Thyroid gland (tissue), 4 donors: Measurements from ENCODE around the gene STAMBPL1. TPM values are rescaled to one million over a fixed set of nuclear protein-coding genes. Genes with fewer than 3 reads are reported as not detected.

Source experiments
- DNase-seq, 2 donors: peaks; one replicate each; pipeline ENCODE4 v3.0.0-alpha.2; 2019
- H3K27ac ChIP-seq, 3 donors: fragments of 200-600 bp; sonication (generic); 1 replicate in 2 of 3; 2 replicates in 1 of 3; pipeline ENCODE4 v1.5.1; 2016 to 2019; ENCODE audit warnings: mild to moderate bottlenecking in 1 of 3, moderate library complexity in 1 of 3
- H3K27me3 ChIP-seq: fragments of 200-600 bp; sonication (generic); one replicate; pipeline ENCODE4 v1.5.1; 2019
- H3K36me3 ChIP-seq, 2 donors: fragments of 200-600 bp; sonication (generic); one replicate each; pipeline ENCODE4 v1.5.1; 2016 to 2019
- H3K4me1 ChIP-seq, 2 donors: fragments of 200-600 bp; sonication (generic); one replicate each; pipeline ENCODE4 v1.5.1; 2017 to 2019
- H3K4me3 ChIP-seq, 3 donors: fragments of 200-600 bp; sonication (generic); replicated peaks in 1 of 3; 1 replicate in 2 of 3; 2 replicates in 1 of 3; pipeline ENCODE4 v1.5.1; 2016; ENCODE audit warnings: mild to moderate bottlenecking in 1 of 3
- H3K9me3 ChIP-seq: fragments of 200-600 bp; sonication (generic); one replicate; pipeline ENCODE4 v1.5.1; 2017
- CTCF ChIP-seq, 6 experiments: fragments of 200-600 bp in 3 of 6; fragments of 450-650 bp in 3 of 6; sonication (generic) in 3 of 6; IDR thresholded peaks; one replicate each; pipeline ENCODE4 v1.5.1; 2016 to 2019; ENCODE audit warnings: antibody characterized with exemption in 6 of 6, mild to moderate bottlenecking in 2 of 6, inconsistent platforms in 1 of 6, moderate library complexity in 1 of 6
- POLR2A ChIP-seq, 2 donors: fragments of 450-650 bp; IDR thresholded peaks; one replicate each; pipeline ENCODE4 v1.6.1; 2017; ENCODE audit warnings: antibody characterized with exemption in 2 of 2, mild to moderate bottlenecking in 2 of 2, moderate library complexity in 1 of 2
- WGBS, 2 donors: methylation state at CpG; one replicate each; pipeline ENCODE4 v1.1.5; 2017; 5-methylcytosine and 5-hydroxymethylcytosine counted together
- intact Hi-C: fragments of 100-400 bp; cut with DNase I; formaldehyde crosslinking; loops from one replicate; pipeline ENCODE4 v1.15.1; 2023
- total RNA-seq, 4 donors: library from RNA; depleted of rRNA; stranded (reverse); fragments of >200 nt; gene quantifications; one replicate each; pipeline ENCODE4 v1.2.3, GENCODE V29; 2016

STAMBPL1 gene
- total RNA-seq: 1 to 10 TPM in 3 of 4 donors, under 1 TPM in 1; 0.63 to 6.2 (median 5.7) TPM

- DNase-seq: peak in 1 of 2 donors; percentile 44
- TF ChIP-seq CTCF (IDR thresholded peaks at IDR 0.05): no peak
- no peak for TF ChIP-seq POLR2A (IDR thresholded peaks at IDR 0.05)
- Histone ChIP-seq H3K27me3 (no peaks in the 10 kb centered on the region), H3K36me3 (no peaks in the 10 kb centered on the region), H3K4me1 (no peaks in the 10 kb centered on the region), H3K9me3 (no peaks in the 10 kb centered on the region), H3K4me3 (peak within 1 kb of the TSS; percentile 43 to 57 (median 56)), H3K27ac (peak within 1 kb of the TSS; percentile 72 to 95 (median 77))
- intact Hi-C loops: no loop called here
- 13 to 17% methylated on average over 16 to 17 of the region's 26 CpGs for WGBS, 2 donors
These were observed at the start of gene STAMBPL1 for GRCh38 chr10:88879534-88880281. Gene STAMBPL1 (plus strand): TSS chr10:88880245. CDS start chr10:88901709, 21,464 bp downstream.

GRCh38 chr10:88830643-88831268, 49.3 kb upstream of the STAMBPL1 start:
- no peak overlapping the region for H3K27ac ChIP-seq
- no peak overlapping the region for H3K4me3 ChIP-seq
- no peak for TF ChIP-seq CTCF (IDR thresholded peaks at IDR 0.05)
- no peak for TF ChIP-seq POLR2A (IDR thresholded peaks at IDR 0.05)
- no peaks in the 10 kb centered on the region for H3K36me3 ChIP-seq
- H3K4me1 ChIP-seq: no peaks in the 10 kb centered on the region
- DNase-seq: no peak
- no peaks in the 10 kb centered on the region for H3K27me3 ChIP-seq
- intact Hi-C loops: loop anchor here (10.0 kb wide), 2 partner anchors 154 to 374 kb away; partner anchors contain the start of gene CH25H
- no peaks in the 10 kb centered on the region for H3K9me3 ChIP-seq
- WGBS, 2 donors: 90 to 92% methylated on average over 9 of the region's 9 CpGs

- no peaks in the 10 kb centered on the region for H3K27me3 ChIP-seq
- H3K9me3 ChIP-seq: no peaks in the 10 kb centered on the region
- WGBS, 2 donors: 78 to 79% methylated on average over 8 of the region's 8 CpGs
- no peak overlapping the region for H3K27ac ChIP-seq
- no peak for DNase-seq
- H3K4me3 ChIP-seq: no peak overlapping the region
- no peaks in the 10 kb centered on the region for H3K36me3 ChIP-seq
- TF ChIP-seq POLR2A (IDR thresholded peaks at IDR 0.05): no peak
- no peak for TF ChIP-seq CTCF (IDR thresholded peaks at IDR 0.05)
- intact Hi-C loops: loop anchor here (10.0 kb wide), 2 partner anchors 153 to 373 kb away; partner anchors contain the start of gene CH25H
- no peaks in the 10 kb centered on the region for H3K4me1 ChIP-seq
These were observed 48.3 kb upstream of the STAMBPL1 start for GRCh38 chr10:88831709-88832108.

- no peaks in the 10 kb centered on the region for H3K36me3 ChIP-seq
- intact Hi-C loops: loop anchor here (10.0 kb wide), 2 partner anchors 152 to 372 kb away; partner anchors contain the start of gene CH25H
- TF ChIP-seq POLR2A (IDR thresholded peaks at IDR 0.05) (no peak), CTCF (IDR thresholded peaks at IDR 0.05) (no peak)
These were observed 47.7 kb upstream of the STAMBPL1 start for GRCh38 chr10:88832376-88832775.

GRCh38 chr10:88833156-88833555, 46.9 kb upstream of the STAMBPL1 start:
- no peak for TF ChIP-seq CTCF (IDR thresholded peaks at IDR 0.05)
- TF ChIP-seq POLR2A (IDR thresholded peaks at IDR 0.05): no peak
- no peak for DNase-seq
- Histone ChIP-seq H3K27ac (no peak overlapping the region), H3K4me1 (no peaks in the 10 kb centered on the region), H3K36me3 (no peaks in the 10 kb centered on the region), H3K9me3 (no peaks in the 10 kb centered on the region), H3K27me3 (no peaks in the 10 kb centered on the region), H3K4me3 (no peak overlapping the region)
- intact Hi-C loops: loop anchor here (10.0 kb wide), 2 partner anchors 152 to 372 kb away; partner anchors contain the start of gene CH25H
- WGBS, 2 donors: 96 to 97% methylated on average over 2 of the region's 2 CpGs

More at GRCh38 chr10:88832376-88832775, 47.7 kb upstream of the STAMBPL1 start:
- H3K4me1 ChIP-seq: no peaks in the 10 kb centered on the region
- no peak overlapping the region for H3K4me3 ChIP-seq
- no peak overlapping the region for H3K27ac ChIP-seq
- no peaks in the 10 kb centered on the region for H3K27me3 ChIP-seq
- no peak for DNase-seq
- H3K9me3 ChIP-seq: no peaks in the 10 kb centered on the region
